GM10266 (cell line): ENCODE measurements around the gene RHOC.

ENCODE experiments used
- DNase-seq: peaks from one replicate; pipeline ENCODE4 v3.0.0; 2012; ENCODE audit errors: extremely low spot score
- TF ChIP-seq, protein P1 (sequence below): IDR thresholded peaks from 2 replicates; pipeline ENCODE4 v1.5.1; 2012; ENCODE audit warnings: mild to moderate bottlenecking, low read depth; ENCODE audit not compliant: control insufficient read depth, insufficient read depth; ENCODE audit errors: missing control alignments

RHOC gene

DNA sequence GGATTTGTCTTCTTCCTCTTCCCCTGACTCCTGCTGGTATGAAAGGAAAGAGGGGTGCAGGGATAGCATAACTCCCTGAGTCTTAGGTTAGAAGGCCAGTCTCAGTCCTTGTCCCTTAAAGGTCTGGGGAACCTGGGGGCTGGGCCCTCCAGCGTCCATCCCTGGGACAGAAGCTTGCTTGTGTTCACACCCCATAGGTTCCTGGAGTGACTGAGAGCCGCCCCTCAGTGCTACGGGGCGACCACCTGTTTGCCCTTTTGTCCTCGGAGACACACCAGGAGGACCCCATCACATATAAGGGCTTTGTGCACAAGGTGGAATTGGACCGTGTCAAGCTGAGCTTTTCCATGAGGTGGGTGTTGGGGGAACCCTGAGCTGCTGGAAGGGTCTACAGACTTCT lies 13.1 kb downstream of the RHOC start:
- DNase-seq, result no peak
- TF ChIP-seq, protein P1, sequence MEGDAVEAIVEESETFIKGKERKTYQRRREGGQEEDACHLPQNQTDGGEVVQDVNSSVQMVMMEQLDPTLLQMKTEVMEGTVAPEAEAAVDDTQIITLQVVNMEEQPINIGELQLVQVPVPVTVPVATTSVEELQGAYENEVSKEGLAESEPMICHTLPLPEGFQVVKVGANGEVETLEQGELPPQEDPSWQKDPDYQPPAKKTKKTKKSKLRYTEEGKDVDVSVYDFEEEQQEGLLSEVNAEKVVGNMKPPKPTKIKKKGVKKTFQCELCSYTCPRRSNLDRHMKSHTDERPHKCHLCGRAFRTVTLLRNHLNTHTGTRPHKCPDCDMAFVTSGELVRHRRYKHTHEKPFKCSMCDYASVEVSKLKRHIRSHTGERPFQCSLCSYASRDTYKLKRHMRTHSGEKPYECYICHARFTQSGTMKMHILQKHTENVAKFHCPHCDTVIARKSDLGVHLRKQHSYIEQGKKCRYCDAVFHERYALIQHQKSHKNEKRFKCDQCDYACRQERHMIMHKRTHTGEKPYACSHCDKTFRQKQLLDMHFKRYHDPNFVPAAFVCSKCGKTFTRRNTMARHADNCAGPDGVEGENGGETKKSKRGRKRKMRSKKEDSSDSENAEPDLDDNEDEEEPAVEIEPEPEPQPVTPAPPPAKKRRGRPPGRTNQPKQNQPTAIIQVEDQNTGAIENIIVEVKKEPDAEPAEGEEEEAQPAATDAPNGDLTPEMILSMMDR, result no peak

DNA sequence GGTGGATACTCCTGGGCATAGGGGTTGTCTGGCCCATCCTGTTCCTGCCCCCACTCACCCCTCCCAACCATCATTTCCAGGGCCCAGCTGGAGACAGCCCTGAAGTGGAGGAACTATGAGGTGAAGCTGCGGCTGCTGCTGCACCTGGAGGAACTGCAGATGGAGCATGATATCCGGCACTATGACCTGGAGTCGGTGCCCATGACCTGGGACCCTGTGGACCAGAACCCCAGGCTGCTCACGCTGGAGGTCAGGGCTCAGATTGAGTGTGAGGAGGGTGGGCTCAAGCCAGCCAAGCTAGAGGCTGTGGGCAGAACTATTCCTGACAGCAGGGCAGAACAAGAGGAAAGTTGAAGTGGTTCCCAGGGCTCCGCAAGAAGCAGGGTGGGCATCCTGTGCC lies 14.2 kb downstream of the RHOC start:
- TF ChIP-seq, protein P1, result no peak

DNA sequence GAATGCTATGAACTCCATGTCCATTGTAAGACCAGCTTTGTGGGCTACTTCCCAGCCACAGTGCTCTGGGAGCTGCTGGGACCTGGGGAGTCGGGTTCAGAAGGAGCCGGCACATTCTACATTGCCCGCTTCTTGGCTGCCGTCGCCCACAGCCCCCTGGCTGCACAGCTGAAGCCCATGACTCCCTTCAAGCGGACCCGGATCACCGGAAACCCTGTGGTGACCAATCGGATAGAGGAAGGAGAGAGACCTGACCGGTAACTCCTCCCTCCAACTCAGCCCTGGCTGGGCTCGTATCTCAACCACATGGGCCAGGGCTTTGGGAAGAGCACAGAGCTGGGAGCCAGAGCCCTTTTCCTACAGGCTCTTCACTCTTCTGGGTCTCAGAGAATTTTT lies 17.1 kb downstream of the RHOC start:
- TF ChIP-seq, protein P1, result no peak
- no peak for DNase-seq

More for the DNA sequence above, 14.2 kb downstream of the RHOC start:
- DNase-seq, result no peak

DNA sequence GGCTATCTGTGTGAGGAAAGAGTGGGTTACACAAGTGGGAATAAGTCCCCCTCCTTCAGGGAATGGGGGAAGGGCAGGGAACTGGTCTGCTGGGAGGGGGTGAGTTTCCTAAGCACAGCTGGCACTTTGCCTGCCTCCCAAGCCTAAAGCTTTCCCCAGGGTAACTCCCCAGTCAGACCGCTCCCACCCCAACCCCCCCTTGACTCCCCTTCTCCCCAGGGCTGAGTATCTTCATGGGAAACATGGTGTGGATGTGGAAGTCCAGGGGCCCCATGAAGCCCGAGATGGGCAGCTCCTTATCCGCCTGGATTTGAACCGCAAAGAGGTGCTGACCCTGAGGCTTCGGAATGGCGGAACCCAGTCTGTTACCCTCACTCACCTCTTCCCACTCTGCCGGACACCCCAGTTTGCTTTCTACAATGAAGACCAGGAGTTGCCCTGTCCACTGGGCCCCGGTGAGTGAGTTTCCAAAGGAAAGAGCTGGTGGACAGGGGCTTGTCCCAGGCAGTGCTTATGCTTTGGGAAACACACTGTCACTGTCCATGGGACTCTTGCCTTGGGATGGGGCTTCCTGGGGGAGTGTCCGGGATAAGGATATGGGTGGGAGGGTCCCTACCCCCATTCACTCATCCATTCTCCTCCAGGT lies 17.6 kb downstream of the RHOC start:
- TF ChIP-seq, protein P1, result no peak
- DNase-seq, result no peak

DNA sequence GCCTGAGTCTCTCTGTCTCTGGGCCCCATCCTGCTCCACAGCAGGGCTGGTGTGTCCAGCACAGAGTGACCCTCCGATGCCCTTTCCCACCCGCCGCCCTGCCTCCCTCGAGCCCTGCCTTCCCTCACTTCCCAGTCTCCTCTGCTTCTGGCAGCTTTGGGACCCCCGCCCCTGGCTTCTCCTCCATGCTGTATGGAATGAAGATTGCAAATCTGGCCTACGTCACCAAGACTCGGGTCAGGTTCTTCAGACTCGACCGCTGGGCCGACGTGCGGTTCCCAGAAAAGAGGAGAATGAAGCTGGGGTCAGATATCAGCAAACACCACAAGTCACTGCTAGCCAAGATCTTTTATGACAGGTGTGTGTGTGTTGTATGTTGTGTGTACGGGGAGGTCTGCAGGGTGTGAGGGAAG lies 18.1 kb downstream of the RHOC start:
- TF ChIP-seq, protein P1, result no peak
- no peak for DNase-seq

DNA sequence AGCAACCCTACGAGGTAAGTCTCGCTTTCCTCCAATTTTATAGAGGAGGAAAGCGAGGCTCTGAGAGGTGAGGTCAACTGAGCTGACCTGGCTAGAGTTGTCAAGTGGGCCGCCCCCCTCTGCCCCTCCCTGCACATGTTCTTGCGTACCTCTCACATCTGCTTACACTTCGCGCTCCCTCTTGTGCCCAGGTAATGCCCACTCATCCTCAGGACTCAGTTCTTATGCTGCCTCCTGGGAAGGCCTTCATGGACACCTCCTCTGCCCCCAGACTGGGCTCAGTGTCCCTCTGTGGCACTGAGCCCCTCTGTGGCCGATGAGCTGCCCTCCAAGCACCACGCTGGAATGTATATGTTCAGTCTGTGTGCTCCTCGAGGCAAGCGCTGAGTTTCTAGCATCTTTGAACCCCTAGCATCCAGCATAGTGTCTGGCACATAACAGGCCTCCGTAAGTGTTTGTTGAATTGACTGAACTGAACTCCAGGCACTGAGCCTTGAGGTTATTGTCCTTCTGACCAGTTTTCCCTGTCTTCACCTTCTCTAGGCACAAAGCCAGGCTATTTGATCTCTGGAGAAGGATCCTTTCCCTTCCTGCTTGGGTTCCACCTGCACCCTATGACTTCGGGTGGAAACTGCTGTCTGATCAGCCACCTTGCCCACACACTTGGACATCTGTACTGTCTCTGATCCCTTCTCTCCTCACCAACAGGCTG lies 19.0 kb downstream of the RHOC start:
- no peak for DNase-seq

More for the DNA sequence above, 19.0 kb downstream of the RHOC start:
- TF ChIP-seq, protein P1, result no peak
